RWPE1 (cell line): ENCODE measurements around the gene DOCK3.

ENCODE experiments used
- CTCF ChIA-PET: fragments of 350-600 bp; sonication (Branson Sonifier 250); formaldehyde crosslinking; extraction: SDS; loops from one replicate; lab custom pipeline; 2021; lab: Yijun Ruan, JAX
- POLR2A ChIA-PET: fragments of 400-600 bp; formaldehyde crosslinking; extraction: SDS; loops from one replicate; lab custom pipeline; 2020; ENCODE audit warnings: antibody characterized with exemption; ENCODE audit not compliant: low non-redundant PET; lab: Yijun Ruan, JAX
- DNase-seq: peaks from one replicate; pipeline ENCODE4 v3.0.0; 2012; ENCODE audit warnings: low spot score
- H3K27ac ChIP-seq: fragments of 450-650 bp; 2 replicates; pipeline ENCODE4 v1.5.1; 2017
- CTCF ChIP-seq: fragments of 450-650 bp; conservative IDR thresholded peaks from 2 replicates; pipeline ENCODE4 v1.5.1; 2017; ENCODE audit warnings: low read depth, mild to moderate bottlenecking

Gene DOCK3

GRCh38 chr3:50655009-50655830 is 19.5 kb upstream of the DOCK3 start:
- no peak for DNase-seq
- TF ChIP-seq CTCF, result no peak
- ChIA-PET POLR2A (no interaction called here), CTCF (interaction anchor here (0.7 kb wide), 1 partner anchor 113 kb away, joined by 3 read pairs; no protein-coding TSS in a partner anchor)
- no peak overlapping the region for H3K27ac ChIP-seq

GRCh38 chr3:50656417-50657195 is 18.1 kb upstream of the DOCK3 start:
- POLR2A ChIA-PET, result interaction anchor here (0.6 kb wide), 1 partner anchor 159 kb away, joined by 3 read pairs; no protein-coding TSS in a partner anchor

GRCh38 chr3:50657407-50657806 is 17.3 kb upstream of the DOCK3 start:
- POLR2A ChIA-PET, result no interaction called here
- no peak for TF ChIP-seq CTCF
- DNase-seq, result no peak
- no peak overlapping the region for H3K27ac ChIP-seq
- CTCF ChIA-PET, result no interaction called here

More at GRCh38 chr3:50656417-50657195, 18.1 kb upstream of the DOCK3 start:
- no peak for DNase-seq
- no peak overlapping the region for H3K27ac ChIP-seq
- TF ChIP-seq CTCF, result no peak
- CTCF ChIA-PET, result no interaction called here

GRCh38 chr3:50657816-50658215 is 16.9 kb upstream of the DOCK3 start:
- ChIA-PET POLR2A (no interaction called here), CTCF (no interaction called here)
- no peak overlapping the region for H3K27ac ChIP-seq
- no peak for TF ChIP-seq CTCF
- no peak for DNase-seq

- no peak for TF ChIP-seq CTCF
- no peak overlapping the region for H3K27ac ChIP-seq
- CTCF ChIA-PET, result no interaction called here
- DNase-seq, result no peak
- POLR2A ChIA-PET, result no interaction called here
These were observed 16.3 kb upstream of the DOCK3 start for GRCh38 chr3:50658416-50658815.

GRCh38 chr3:50658831-50659230 is 15.9 kb upstream of the DOCK3 start:
- DNase-seq, result no peak
- H3K27ac ChIP-seq, result no peak overlapping the region
- no peak for TF ChIP-seq CTCF
- ChIA-PET CTCF (no interaction called here), POLR2A (no interaction called here)
